HG03060 (cell line): ENCODE data around the gene PTCH1.

ENCODE experiments used
- ATAC-seq: cut with Tn5 transposase; IDR thresholded peaks from one replicate; pipeline ENCODE4 v1.9.1; 2021; ENCODE audit warnings: low read depth, moderate number of reproducible peaks; ENCODE audit not compliant: unreplicated experiment

PTCH1 gene

GRCh38 chr9:95516734-95517558 is at the start of gene PTCH1:
Gene PTCH1 (minus strand): TSS chr9:95516971.
- no peak for ATAC-seq

DNA sequence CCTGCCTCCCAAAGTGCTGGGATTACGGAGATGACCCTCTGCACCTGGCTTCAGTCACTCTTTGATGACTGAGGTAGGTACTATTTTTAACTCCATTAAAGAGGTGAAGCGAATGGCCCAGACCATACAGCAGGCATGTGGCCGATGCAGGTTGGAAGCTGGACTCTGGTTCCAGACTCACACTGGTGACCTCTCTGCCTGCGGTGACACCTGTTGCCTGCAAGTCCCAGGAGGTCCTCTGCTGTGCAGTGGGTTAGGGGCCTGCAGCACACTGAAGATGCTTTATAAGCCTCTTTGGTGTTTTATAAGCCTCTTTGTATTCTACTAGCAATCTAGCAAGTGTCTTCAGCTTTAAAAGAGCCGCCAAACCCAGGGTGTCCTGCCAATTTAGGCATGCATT is 49.2 kb upstream of the PTCH1 start:
- ATAC-seq, result no peak

- no peak for ATAC-seq
Measured at GRCh38 chr9:95561913-95562312, 45.1 kb upstream of the PTCH1 start.

DNA sequence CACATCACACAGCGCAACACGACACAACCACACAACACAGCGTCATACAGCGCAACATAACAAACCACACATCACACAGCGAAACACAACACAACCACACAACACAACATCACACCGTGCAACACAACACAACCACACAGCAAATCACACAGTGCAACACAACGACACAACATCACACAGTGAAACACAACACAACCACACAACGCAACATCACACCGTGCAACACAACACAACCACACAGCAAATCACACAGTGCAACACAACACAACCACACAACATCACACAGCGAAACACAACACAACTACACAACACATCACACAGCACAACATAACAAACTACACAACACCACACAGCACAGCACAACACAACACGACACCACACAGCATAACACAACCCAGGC is 40.4 kb upstream of the PTCH1 start:
- no peak for ATAC-seq

DNA sequence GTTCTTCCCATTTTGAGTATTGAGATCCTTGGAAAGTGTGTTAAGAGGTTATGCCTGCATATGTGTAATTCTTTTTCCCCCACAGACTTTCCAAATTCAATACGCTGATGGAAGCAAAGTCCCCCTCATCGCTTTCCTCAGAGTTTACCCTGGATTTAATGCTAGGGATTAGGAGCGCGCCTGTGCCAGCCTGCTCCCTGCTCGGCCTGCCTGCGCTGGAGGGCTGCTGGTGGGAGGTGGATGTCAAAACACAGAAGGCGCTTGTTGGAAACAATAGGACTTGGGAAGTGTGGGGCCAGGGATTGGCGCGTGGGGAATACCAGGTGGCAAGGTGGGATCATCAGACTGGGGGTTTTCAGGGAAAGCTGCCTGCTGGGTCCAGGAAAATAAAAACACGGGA is 39.8 kb upstream of the PTCH1 start:
- ATAC-seq, result no peak

DNA sequence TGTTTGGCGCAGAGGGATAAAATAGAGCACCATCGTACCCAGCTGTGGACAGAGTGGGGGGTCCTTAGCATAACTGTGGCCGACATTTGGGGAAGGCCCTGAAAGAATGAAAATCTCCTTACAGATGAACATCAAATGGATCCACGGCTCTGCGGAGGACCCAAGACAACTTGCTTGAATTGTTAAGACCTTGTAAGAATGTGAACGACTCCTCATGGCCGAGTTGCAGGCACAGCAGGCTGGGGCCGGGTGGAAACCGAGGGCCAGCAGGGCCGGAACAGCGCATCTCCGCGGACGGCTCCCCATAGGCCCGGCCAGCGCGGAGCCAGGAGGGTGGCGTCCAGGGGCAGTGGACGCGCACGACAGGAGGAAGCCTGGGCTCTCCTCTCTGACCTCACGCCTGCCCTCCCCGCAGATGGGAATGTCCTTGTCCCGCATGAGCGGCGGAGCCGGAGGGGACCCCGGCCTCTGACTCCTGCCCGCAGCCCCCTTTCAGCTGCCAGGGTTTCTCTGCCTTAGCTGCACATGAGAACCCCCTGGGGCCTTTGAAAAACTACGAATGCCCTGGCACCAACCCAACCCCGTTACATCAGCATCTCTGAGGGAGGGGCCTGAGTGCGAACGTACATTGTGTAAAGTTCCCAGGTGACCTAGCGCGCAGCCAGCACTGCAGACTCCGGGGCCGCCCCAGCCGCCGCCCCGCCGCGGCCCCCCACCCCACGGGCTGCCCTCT is 36.2 kb upstream of the PTCH1 start:
- no peak for ATAC-seq

DNA sequence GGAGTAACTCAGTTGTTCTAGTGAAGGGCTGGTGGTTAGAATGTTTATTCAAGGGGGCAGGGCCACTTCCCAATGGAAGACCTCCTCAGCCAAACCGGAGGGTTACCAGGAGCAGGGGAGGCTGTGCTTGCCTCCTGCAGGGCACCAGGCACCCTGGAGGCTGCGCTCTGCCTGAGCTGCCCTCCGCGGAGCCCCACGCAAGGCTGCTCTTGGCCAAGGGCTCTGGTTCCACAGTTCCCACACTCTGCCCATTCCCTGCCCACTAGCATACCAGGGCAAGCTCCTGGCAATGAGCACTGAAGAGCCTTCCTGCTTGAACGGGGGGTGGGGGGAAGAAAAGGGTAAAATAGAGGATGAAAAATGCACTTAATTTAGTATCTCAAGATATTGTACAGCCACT is 35.5 kb upstream of the PTCH1 start:
- ATAC-seq, result no peak

DNA sequence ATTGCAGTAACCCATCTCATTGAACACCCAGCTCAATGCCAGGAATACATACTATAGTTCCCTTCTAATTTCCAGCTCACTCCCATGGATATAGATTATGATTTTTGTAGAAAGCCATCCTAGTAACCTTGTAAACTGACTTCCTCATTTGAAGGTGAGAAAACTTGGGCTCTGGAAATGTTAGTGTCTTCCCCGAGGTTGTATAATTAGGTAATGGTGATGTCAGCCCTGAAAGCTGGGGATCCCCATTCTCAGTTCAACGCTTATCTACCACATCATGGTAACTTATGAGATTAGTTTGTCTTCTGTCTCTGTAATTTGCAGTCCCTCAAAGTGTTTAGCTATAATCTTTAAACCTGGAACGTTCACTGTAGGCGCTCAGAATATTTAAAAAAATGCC is 34.6 kb upstream of the PTCH1 start:
- ATAC-seq, result no peak

- no peak for ATAC-seq
Measured at GRCh38 chr9:95545831-95546567, 29.2 kb upstream of the PTCH1 start.

- ATAC-seq, result no peak
Measured at GRCh38 chr9:95533996-95534680, 17.4 kb upstream of the PTCH1 start.

GRCh38 chr9:95529910-95530309 is 13.1 kb upstream of the PTCH1 start:
- ATAC-seq, result no peak

GRCh38 chr9:95528908-95529502 is 12.2 kb upstream of the PTCH1 start:
- no peak for ATAC-seq

DNA sequence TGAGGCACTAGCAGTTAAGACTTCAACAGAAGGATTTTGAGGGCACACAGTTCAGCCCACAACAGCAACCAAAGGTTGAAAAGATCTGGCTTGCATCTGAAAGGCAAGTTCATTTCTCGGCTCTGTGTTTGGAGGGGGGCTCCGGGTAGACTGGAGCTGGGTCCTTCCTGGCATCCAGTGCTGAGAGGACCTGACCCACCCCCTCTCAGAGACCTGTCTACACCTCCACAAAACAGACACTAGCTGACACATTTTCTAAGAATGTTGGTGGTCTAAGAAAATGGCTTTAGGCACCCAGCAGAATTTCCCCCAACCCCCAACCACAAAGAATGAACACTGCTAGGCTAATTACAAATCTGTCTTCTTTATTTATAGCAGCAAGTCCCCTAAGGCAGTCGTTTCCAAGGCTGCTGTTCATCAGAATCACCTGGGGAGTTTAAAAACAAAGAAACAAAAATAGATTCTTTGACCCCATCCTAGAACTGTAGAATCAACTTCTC is 6.2 kb upstream of the PTCH1 start:
- ATAC-seq, result no peak

DNA sequence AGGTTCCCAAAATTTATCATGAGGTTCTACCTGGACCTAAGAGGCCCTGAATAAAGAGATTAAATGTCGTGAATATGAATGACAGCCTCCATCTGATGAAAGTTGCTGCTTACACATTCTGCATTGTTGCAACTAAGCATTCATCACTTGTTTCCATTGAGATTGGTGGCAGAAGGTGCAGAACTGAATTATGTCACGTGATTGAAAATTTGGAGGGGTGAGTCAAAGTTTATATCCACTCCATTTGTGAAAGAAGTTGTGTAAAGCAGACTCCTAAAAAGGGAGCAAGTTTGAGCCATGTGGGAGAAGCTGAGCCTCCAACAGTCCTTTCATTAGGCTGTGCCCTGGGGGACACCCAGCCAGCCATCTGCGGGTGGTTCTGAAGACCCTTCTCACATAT is 4.9 kb upstream of the PTCH1 start:
- no peak for ATAC-seq

DNA sequence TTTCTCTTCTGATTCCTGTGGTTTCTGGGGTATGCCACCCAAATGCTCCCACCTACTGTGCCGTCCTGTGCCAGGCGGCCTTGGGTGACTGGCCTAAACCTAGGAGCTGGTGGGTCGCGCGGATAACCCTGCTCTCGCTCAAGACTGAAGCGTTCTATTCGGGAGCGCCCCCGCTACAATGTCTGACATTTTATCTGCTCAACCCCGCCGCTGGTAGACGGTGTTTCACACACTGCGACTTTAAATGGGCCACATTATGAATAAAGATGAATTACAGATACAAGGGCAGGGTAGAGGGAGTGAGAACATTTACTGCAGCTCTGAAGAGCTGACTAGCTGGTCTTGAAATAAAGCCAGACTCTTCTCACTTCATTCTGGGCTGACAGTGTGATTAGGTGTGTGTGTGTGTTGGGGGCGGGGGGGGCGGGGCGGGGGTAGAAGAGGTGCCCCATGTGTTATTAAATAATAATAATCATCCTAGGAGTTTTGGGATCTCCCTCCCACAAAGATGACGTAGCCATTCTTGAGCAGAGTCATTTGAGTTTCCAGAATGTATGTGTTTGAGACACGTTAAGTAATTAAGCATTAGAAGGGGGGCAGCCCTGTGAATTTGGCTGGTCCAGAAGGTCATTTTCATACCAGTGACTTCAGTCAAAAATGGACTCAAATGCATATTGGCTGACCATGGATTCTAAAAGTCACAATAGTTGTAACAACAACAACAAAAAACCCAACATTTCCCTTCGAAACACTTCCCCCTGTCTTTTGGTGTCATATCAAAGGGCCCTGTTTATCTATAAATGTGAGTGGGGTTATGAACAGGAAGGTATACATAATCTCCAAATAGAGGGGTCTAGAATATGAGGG is 1.0 kb upstream of the PTCH1 start:
- ATAC-seq, result no peak

DNA sequence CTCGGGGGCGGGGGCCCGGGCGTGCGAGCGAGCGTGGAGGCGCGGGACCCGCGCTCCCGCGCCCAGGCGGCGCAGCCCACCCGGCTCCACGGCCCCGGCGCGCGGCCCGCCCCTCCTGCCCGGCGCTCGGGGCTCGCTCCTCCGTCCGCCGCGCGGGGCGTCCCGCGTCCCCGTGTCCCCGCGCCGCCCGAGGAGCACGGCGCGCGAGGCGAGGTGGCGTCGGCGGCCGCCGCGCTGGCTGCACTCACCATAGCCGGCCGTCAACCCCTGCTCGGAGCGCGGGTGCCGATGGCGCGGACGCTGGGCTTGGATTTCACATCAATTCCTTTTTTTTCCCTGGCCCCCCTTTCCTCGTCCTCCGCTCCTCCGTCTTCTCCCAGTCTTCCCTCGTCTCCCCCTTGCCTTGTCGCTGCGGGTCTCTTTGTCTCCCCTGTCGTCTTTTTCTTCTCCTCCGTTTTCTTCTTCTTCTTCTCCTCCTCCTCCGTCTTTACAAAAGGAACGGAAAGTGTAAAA is 494 bp downstream of the PTCH1 start:
- ATAC-seq, result no peak

DNA sequence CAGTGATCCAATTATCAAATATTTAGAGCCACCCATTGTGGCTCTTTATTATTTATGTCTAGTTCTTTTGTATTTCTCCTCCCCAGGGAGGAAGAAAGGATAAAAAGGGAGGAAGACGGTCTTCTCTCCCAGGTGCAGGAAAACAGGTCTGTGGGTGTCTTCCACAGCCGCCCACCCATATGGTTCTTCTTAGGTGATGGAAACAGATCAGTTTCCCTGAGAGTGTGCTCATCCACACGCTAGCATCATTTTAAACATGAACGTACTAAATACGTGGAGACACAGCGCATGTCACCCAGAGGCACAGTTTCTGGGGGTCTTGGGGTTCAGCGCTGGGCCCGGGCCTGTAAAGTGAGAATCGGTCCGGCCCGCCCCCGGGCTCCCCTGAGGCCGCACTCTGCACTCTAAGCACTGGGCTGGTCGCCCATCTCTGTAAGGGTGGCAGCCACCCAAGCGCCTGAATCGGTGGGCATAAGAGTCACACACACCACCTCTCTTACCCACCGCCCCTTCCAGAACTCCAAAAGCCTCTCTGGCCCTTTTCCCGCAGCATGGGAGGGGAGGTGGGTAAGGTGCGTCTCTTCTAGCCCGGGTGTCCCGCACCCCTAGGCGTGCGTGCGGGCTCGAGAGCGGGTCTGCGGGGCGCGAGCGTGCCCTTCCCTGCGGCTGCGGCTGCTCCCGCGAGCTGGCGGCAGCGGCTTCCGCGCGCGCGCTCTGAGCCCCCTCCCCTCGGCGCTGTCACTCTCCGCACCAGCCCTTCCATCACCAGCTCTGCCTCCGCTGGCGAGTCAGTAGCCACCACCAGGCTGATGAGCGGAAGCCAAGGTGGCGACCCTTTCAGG is 1.3 kb downstream of the PTCH1 start:
- ATAC-seq, result no peak

DNA sequence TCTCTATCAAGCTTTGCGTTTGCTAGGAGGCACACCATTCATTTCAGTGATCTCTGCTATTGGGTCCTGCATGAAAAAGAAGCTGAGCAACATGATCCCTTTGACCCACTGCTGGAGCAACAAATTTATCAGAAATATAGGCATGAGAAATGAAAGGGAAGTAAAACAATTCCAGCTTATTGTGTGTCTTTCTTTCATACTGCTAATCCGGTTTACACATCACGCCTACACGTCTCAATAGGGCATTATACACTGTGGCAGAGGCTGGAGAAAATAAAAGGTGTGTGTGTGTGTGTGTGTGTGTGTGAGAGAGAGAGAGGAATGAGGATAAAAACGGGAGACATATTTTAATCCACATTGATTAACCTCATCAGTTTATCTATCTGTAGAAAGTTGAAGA is 2.4 kb downstream of the PTCH1 start:
- ATAC-seq, result no peak
